ENCODE data around the gene RXFP4. TPM values are rescaled to one million over a fixed set of nuclear protein-coding genes. Genes with fewer than 3 reads are reported as not detected.
"Not testable (repeated sequence)": the region's sequence is repeated elsewhere in the genome, so short reads cannot be mapped to it uniquely, and the experiment has no call there.

The RXFP4 gene
- total RNA-seq, 1 donor from 2014 or later = not detected

DNA sequence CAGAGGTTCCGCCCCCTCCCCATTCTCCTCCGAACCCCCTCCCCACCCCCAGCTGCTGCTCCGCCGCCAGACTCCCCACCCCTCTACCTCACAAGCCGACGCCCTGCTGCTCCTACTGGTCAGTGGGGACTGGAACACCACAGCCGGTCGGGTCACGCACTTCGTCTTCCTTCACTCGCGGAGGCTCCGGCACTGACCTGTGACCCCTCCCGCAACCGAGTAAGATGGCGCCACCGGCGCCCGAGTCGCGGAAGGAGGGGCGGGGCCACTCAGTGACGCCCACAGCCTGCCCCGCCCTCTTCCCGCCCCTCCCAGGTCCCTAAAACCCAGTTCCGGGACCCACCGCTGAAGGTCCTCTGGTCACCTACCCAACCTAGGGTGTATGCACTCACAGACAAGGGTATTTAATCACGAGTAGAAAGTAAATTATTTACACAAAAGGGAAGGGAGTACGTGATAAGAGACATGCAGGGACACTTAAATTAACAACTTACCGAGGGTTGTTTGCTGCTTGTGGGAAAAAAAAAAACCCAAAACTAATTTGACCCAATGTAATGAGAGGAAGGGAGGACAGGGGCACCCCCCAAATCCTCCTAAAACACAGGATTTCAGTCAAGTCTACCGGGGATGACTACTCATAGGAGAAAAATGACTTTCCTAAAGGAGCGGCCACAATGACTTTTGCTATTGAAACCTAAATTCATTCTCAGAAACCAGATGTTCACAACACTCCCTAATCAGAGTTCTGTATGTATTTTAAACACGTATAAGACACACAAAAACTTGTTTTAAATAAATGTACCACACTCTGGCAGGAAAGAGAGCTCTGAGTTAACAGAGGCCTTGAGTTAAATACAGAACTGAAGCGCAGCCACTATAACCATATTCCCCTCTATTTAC is 30.0 kb upstream of the RXFP4 start, which contains the start of gene RIT1:
Gene RIT1 (minus strand): TSS at position 194 of the 900 bp plus-strand sequence. CDS start 588 bp downstream, outside the sequence.
- Mint-ChIP-seq H3K27me3 (ENCODE audit: low read depth) (no peaks in the 10 kb centered on the region), H3K9me3 (no peaks in the 10 kb centered on the region), H3K27ac (peak within 1 kb of the TSS; percentile 94), H3K4me3 (ENCODE audit: low read depth) (peak within 1 kb of the TSS; percentile 92), H3K36me3 (ENCODE audit: low read depth) (peaks cover 78% of the 10 kb centered on the region), H3K4me1 (ENCODE audit: low read depth) (peaks cover 17% of the 10 kb centered on the region)
- intact Hi-C loops (cut with micrococcal nuclease) = loop anchor here (1.0 to 2.0 kb wide), 2 partner anchors 52 to 65 kb away; partner anchors contain the start of gene SYT11
- DNase-seq (ENCODE audit: low spot score) = peak; percentile 79

DNA sequence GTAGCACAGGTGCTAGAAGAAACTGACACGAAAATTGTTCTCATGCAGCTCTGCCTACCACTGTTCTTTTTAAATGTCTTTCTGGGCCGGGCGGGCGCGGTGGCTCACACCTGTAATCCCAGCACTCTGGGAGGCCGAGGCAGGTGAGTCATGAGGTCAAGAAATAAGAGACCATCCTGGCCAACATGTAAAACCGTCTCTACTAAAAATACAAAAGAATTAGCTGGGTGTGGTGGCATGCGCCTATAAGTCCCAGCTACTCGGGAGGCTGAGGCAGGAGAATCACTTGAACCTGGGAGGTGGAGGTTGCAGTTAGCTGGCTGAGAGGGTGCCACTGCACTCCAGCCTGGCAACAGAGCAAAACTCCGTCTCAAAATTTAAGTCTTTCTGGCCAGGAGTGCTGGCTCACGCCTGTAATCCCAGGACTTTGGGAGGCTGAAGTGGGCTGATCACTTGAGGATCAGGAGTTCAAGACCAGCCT is 29.3 kb upstream of the RXFP4 start:
- peaks cover 79% of the 10 kb centered on the region for H3K36me3 Mint-ChIP-seq (ENCODE audit: low read depth)
- intact Hi-C loops (cut with micrococcal nuclease) = no loop called here
- H3K4me1 Mint-ChIP-seq (ENCODE audit: low read depth) = peaks cover 17% of the 10 kb centered on the region

GRCh38 chr1:155913969-155914757 is 27.3 kb upstream of the RXFP4 start:
- Mint-ChIP-seq H3K36me3 (ENCODE audit: low read depth) (peaks cover 81% of the 10 kb centered on the region), H3K27ac (no peak overlapping the region), H3K27me3 (ENCODE audit: low read depth) (no peaks in the 10 kb centered on the region), H3K9me3 (no peaks in the 10 kb centered on the region), H3K4me3 (ENCODE audit: low read depth) (no peak overlapping the region), H3K4me1 (ENCODE audit: low read depth) (peaks cover 17% of the 10 kb centered on the region)
- DNase-seq (ENCODE audit: low spot score) = no peak
- intact Hi-C loops (cut with micrococcal nuclease) = no loop called here

More for the DNA sequence above, 29.3 kb upstream of the RXFP4 start:
- Mint-ChIP-seq H3K9me3 (no peaks in the 10 kb centered on the region), H3K27ac (peak overlapping the region; percentile 94), H3K4me3 (ENCODE audit: low read depth) (peak overlapping the region; percentile 92), H3K27me3 (ENCODE audit: low read depth) (no peaks in the 10 kb centered on the region)
- no peak for DNase-seq (ENCODE audit: low spot score)

- no peak for DNase-seq (ENCODE audit: low spot score)
- Mint-ChIP-seq H3K36me3 (ENCODE audit: low read depth) (peaks cover 84% of the 10 kb centered on the region), H3K4me3 (ENCODE audit: low read depth) (no peak overlapping the region), H3K4me1 (ENCODE audit: low read depth) (peaks cover 3% of the 10 kb centered on the region), H3K27ac (no peak overlapping the region), H3K27me3 (ENCODE audit: low read depth) (no peaks in the 10 kb centered on the region), H3K9me3 (no peaks in the 10 kb centered on the region)
- intact Hi-C loops (cut with micrococcal nuclease) = no loop called here
These were observed 22.8 kb upstream of the RXFP4 start for GRCh38 chr1:155918660-155919059.

- intact Hi-C loops (cut with micrococcal nuclease) = no loop called here
- Mint-ChIP-seq H3K36me3 (ENCODE audit: low read depth) (peaks cover 76% of the 10 kb centered on the region), H3K9me3 (no peaks in the 10 kb centered on the region), H3K27me3 (ENCODE audit: low read depth) (no peaks in the 10 kb centered on the region), H3K4me3 (ENCODE audit: low read depth) (no peak overlapping the region), H3K4me1 (ENCODE audit: low read depth) (peaks cover 3% of the 10 kb centered on the region), H3K27ac (no peak overlapping the region)
- no peak for DNase-seq (ENCODE audit: low spot score)
These were observed 21.6 kb upstream of the RXFP4 start for GRCh38 chr1:155919801-155920200.

GRCh38 chr1:155920717-155921116 is 20.7 kb upstream of the RXFP4 start:
- no peaks in the 10 kb centered on the region for H3K27me3 Mint-ChIP-seq (ENCODE audit: low read depth)
- no peak for DNase-seq (ENCODE audit: low spot score)
- no peak overlapping the region for H3K4me3 Mint-ChIP-seq (ENCODE audit: low read depth)
- H3K27ac Mint-ChIP-seq = no peak overlapping the region
- peaks cover 3% of the 10 kb centered on the region for H3K4me1 Mint-ChIP-seq (ENCODE audit: low read depth)
- peaks cover 76% of the 10 kb centered on the region for H3K36me3 Mint-ChIP-seq (ENCODE audit: low read depth)
- intact Hi-C loops (cut with micrococcal nuclease) = no loop called here
- no peaks in the 10 kb centered on the region for H3K9me3 Mint-ChIP-seq

- Mint-ChIP-seq H3K4me1 (ENCODE audit: low read depth) (peaks cover 15% of the 10 kb centered on the region), H3K4me3 (ENCODE audit: low read depth) (no peak overlapping the region), H3K27ac (no peak overlapping the region), H3K36me3 (ENCODE audit: low read depth) (peaks cover 80% of the 10 kb centered on the region), H3K9me3 (no peaks in the 10 kb centered on the region), H3K27me3 (ENCODE audit: low read depth) (no peaks in the 10 kb centered on the region)
- DNase-seq (ENCODE audit: low spot score) = no peak
- intact Hi-C loops (cut with micrococcal nuclease) = no loop called here
These were observed 15.9 kb upstream of the RXFP4 start for GRCh38 chr1:155925506-155925905.

GRCh38 chr1:155929057-155929456 is 12.4 kb upstream of the RXFP4 start:
- no peak overlapping the region for H3K4me3 Mint-ChIP-seq (ENCODE audit: low read depth)
- peaks cover 72% of the 10 kb centered on the region for H3K36me3 Mint-ChIP-seq (ENCODE audit: low read depth)
- H3K4me1 Mint-ChIP-seq (ENCODE audit: low read depth) = peaks cover 28% of the 10 kb centered on the region
- no peak overlapping the region for H3K27ac Mint-ChIP-seq
- intact Hi-C loops (cut with micrococcal nuclease) = no loop called here
- no peaks in the 10 kb centered on the region for H3K9me3 Mint-ChIP-seq
- no peak for DNase-seq (ENCODE audit: low spot score)
- no peaks in the 10 kb centered on the region for H3K27me3 Mint-ChIP-seq (ENCODE audit: low read depth)

DNA sequence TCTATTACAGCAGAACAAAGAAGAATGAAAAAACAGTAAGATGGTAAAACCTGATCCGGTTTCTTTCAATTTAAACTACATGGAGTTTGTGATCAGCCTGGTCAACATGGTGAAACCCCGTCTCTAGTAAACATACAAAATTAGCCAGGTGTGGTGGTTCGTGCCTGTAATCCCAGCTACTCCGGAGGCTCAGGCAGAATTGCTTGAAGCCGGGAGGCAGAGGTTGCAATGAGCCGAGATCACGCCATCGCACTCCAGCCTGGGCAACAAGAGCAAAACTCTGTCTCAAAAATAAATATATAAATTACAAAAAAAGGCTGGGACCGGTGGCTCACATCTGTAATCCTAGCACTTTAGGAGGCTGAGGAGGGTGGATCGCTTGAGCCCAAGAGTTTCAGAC is 10.7 kb upstream of the RXFP4 start:
- DNase-seq (ENCODE audit: low spot score); H3K27ac Mint-ChIP-seq; H3K27me3 Mint-ChIP-seq (ENCODE audit: low read depth); H3K9me3 Mint-ChIP-seq; intact Hi-C loops (cut with micrococcal nuclease): not testable (repeated sequence)
- Mint-ChIP-seq H3K4me1 (ENCODE audit: low read depth) (peaks cover 28% of the 10 kb centered on the region), H3K36me3 (ENCODE audit: low read depth) (peaks cover 65% of the 10 kb centered on the region), H3K4me3 (ENCODE audit: low read depth) (peak overlapping the region; percentile 70)

DNA sequence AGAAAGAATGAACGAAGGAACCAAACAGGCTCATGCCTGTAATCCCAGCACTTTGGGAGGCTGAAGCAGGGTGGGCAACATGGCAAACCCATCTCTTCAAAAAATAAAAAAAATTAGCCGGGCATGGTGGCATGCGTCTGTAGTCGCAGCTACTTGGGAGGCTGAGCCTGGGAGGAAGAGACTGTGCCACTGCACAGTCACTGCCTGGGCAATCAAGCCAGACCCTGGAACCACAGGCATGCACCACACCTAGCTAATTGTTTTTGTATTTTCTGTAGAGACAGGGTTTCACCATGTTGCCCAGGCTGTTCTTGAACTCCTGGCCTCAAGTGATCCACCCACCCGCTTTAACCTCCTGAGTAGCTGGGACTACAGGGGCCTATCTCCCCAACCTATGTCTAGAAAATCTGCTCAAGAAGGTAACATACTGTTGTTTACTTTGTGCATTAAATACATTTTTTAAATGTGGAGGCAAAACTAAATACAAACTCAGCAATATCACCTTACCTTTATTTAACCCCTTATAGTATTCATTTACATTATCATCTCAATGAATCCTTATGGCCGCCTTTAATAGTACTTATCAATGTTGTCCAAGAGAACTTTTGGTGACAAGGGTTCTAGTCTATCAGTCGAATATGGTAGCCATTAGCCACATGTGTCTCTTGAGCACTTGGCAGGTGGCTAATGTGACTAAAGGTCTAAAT is 10.0 kb upstream of the RXFP4 start:
- Mint-ChIP-seq H3K9me3 (no peaks in the 10 kb centered on the region), H3K27ac (no peak overlapping the region), H3K36me3 (ENCODE audit: low read depth) (peaks cover 58% of the 10 kb centered on the region), H3K27me3 (ENCODE audit: low read depth) (no peaks in the 10 kb centered on the region), H3K4me1 (ENCODE audit: low read depth) (peaks cover 28% of the 10 kb centered on the region), H3K4me3 (ENCODE audit: low read depth) (peak overlapping the region; percentile 70)
- no peak for DNase-seq (ENCODE audit: low spot score)
- intact Hi-C loops (cut with micrococcal nuclease) = no loop called here

- H3K4me1 Mint-ChIP-seq (ENCODE audit: low read depth) = peaks cover 28% of the 10 kb centered on the region
- H3K9me3 Mint-ChIP-seq = no peaks in the 10 kb centered on the region
- H3K27me3 Mint-ChIP-seq (ENCODE audit: low read depth) = no peaks in the 10 kb centered on the region
- peak overlapping the region; percentile 68 for H3K4me3 Mint-ChIP-seq (ENCODE audit: low read depth)
- intact Hi-C loops (cut with micrococcal nuclease) = no loop called here
- no peak for DNase-seq (ENCODE audit: low spot score)
- peaks cover 52% of the 10 kb centered on the region for H3K36me3 Mint-ChIP-seq (ENCODE audit: low read depth)
- peak overlapping the region; percentile 42 for H3K27ac Mint-ChIP-seq
These were observed 9.4 kb upstream of the RXFP4 start for GRCh38 chr1:155932081-155932480.

GRCh38 chr1:155932487-155932886 is 9.0 kb upstream of the RXFP4 start:
- no peak for DNase-seq (ENCODE audit: low spot score)
- H3K27ac Mint-ChIP-seq = peak overlapping the region; percentile 42
- peaks cover 28% of the 10 kb centered on the region for H3K4me1 Mint-ChIP-seq (ENCODE audit: low read depth)

More at GRCh38 chr1:155932487-155932886, 9.0 kb upstream of the RXFP4 start:
- H3K9me3 Mint-ChIP-seq = no peaks in the 10 kb centered on the region
- H3K36me3 Mint-ChIP-seq (ENCODE audit: low read depth) = peaks cover 48% of the 10 kb centered on the region
- no peaks in the 10 kb centered on the region for H3K27me3 Mint-ChIP-seq (ENCODE audit: low read depth)
- intact Hi-C loops (cut with micrococcal nuclease) = no loop called here
- H3K4me3 Mint-ChIP-seq (ENCODE audit: low read depth) = peak overlapping the region; percentile 68

Measured in activated T-helper 2 cell treated with anti-CD3 and anti-CD28 coated beads, Interferon-gamma antibody, Interleukin-2, Interleukin-4, amounts not matched to agents 10 μg/mL and 5 μg/mL and 100 μg/mL, durations not matched to agents 14 hours and 24 hours and 36 hours (primary cell).